ENCODE data around the gene CSNK1G2. TPM values are rescaled to one million over a fixed set of nuclear protein-coding genes. Genes with fewer than 3 reads are reported as not detected.

CSNK1G2 gene
- total RNA-seq, 2 experiments from 2014 or later, result 122 to 127 TPM

- H3K4me1 ChIP-seq (ENCODE audit: insufficient read depth, low read length), result peaks cover 36% of the 10 kb centered on the region
- Mint-ChIP-seq H3K9me3 (no peaks in the 10 kb centered on the region), H3K4me1 (ENCODE audit: low read depth) (peaks cover 8% of the 10 kb centered on the region), H3K27me3 (no peaks in the 10 kb centered on the region), H3K4me3 (no peak overlapping the region), H3K27ac (no peak overlapping the region), H3K36me3 (ENCODE audit: low read depth) (no peaks in the 10 kb centered on the region)
- intact Hi-C loops (cut with DNase I, micrococcal nuclease), result no loop called here
- no peaks in the 10 kb centered on the region for H3K9me3 ChIP-seq (ENCODE audit: control insufficient read depth in 1 of 2, insufficient read depth in 1 of 2, low read length in 2 of 2)
- H3K4me3 ChIP-seq (ENCODE audit: low read length), result no peak overlapping the region
- TF ChIP-seq CTCF (IDR thresholded peaks at IDR 0.05), result no peak
- peaks cover 22% of the 10 kb centered on the region for H3K36me3 ChIP-seq (ENCODE audit: insufficient read depth, low read length)
- no peak overlapping the region for H3K27ac ChIP-seq (ENCODE audit: low read depth in 1 of 2, low read length in 2 of 2)
- ChIA-PET POLR2A (interaction anchor here (0.5 to 0.8 kb wide), 2 partner anchors 17 to 77 kb away, joined by 3 to 4 read pairs; no protein-coding TSS in a partner anchor), CTCF (interaction anchor here (1.3 kb wide), 1 partner anchor 10 kb away, joined by 5 read pairs; no protein-coding TSS in a partner anchor)
- no peaks in the 10 kb centered on the region for H3K27me3 ChIP-seq (ENCODE audit: control insufficient read depth in 1 of 2, insufficient read depth in 2 of 2, low read length in 2 of 2)
- ATAC-seq (ENCODE audit: poor library complexity), result no peak
- no peak for DNase-seq
Observed at GRCh38 chr19:1922803-1923202, 18.2 kb upstream of the CSNK1G2 start.

GRCh38 chr19:1923319-1923718, 17.7 kb upstream of the CSNK1G2 start:
- no peaks in the 10 kb centered on the region for H3K27me3 Mint-ChIP-seq
- POLR2A ChIA-PET, result interaction anchor here (0.8 kb wide), 1 partner anchor 18 kb away, joined by 3 read pairs; no protein-coding TSS in a partner anchor
- H3K9me3 Mint-ChIP-seq, result no peaks in the 10 kb centered on the region
- Histone ChIP-seq H3K27me3 (ENCODE audit: control insufficient read depth in 1 of 2, insufficient read depth in 2 of 2, low read length in 2 of 2) (no peaks in the 10 kb centered on the region), H3K27ac (ENCODE audit: low read depth in 1 of 2, low read length in 2 of 2) (no peak overlapping the region), H3K4me3 (ENCODE audit: low read length) (no peak overlapping the region), H3K9me3 (ENCODE audit: control insufficient read depth in 1 of 2, insufficient read depth in 1 of 2, low read length in 2 of 2) (no peaks in the 10 kb centered on the region), H3K36me3 (ENCODE audit: insufficient read depth, low read length) (peaks cover 17% of the 10 kb centered on the region), H3K4me1 (ENCODE audit: insufficient read depth, low read length) (peaks cover 42% of the 10 kb centered on the region)
- H3K27ac Mint-ChIP-seq, result no peak overlapping the region
- peaks cover 12% of the 10 kb centered on the region for H3K4me1 Mint-ChIP-seq (ENCODE audit: low read depth)
- CTCF ChIA-PET, result interaction anchor here (1.3 kb wide), 1 partner anchor 9 kb away, joined by 5 read pairs; no protein-coding TSS in a partner anchor
- no peak for TF ChIP-seq CTCF (IDR thresholded peaks at IDR 0.05)
- ATAC-seq (ENCODE audit: poor library complexity) (peak; percentile 78), DNase-seq (peak in 7 of 14 experiments; percentile 31 to 67 (median 42))
- intact Hi-C loops (cut with DNase I, micrococcal nuclease), result no loop called here
- H3K36me3 Mint-ChIP-seq (ENCODE audit: low read depth), result no peaks in the 10 kb centered on the region
- no peak overlapping the region for H3K4me3 Mint-ChIP-seq

GRCh38 chr19:1924320-1924961, 16.5 kb upstream of the CSNK1G2 start:
- no peak overlapping the region for H3K27ac ChIP-seq (ENCODE audit: low read depth in 1 of 2, low read length in 2 of 2)
- no peak for ATAC-seq (ENCODE audit: poor library complexity)
- no peak overlapping the region for H3K27ac Mint-ChIP-seq
- no peaks in the 10 kb centered on the region for H3K9me3 ChIP-seq (ENCODE audit: control insufficient read depth in 1 of 2, insufficient read depth in 1 of 2, low read length in 2 of 2)
- H3K4me3 ChIP-seq (ENCODE audit: low read length), result no peak overlapping the region
- no peaks in the 10 kb centered on the region for H3K27me3 ChIP-seq (ENCODE audit: control insufficient read depth in 1 of 2, insufficient read depth in 2 of 2, low read length in 2 of 2)
- DNase-seq, result no peak
- H3K4me1 Mint-ChIP-seq (ENCODE audit: low read depth), result peaks cover 18% of the 10 kb centered on the region
- POLR2A ChIA-PET, result no interaction called here
- H3K9me3 Mint-ChIP-seq, result no peaks in the 10 kb centered on the region
- peaks cover 17% of the 10 kb centered on the region for H3K36me3 ChIP-seq (ENCODE audit: insufficient read depth, low read length)
- no peaks in the 10 kb centered on the region for H3K27me3 Mint-ChIP-seq
- no peak for TF ChIP-seq CTCF (IDR thresholded peaks at IDR 0.05)
- H3K36me3 Mint-ChIP-seq (ENCODE audit: low read depth), result no peaks in the 10 kb centered on the region
- no peak overlapping the region for H3K4me3 Mint-ChIP-seq
- H3K4me1 ChIP-seq (ENCODE audit: insufficient read depth, low read length), result peaks cover 51% of the 10 kb centered on the region
- CTCF ChIA-PET, result no interaction called here
- intact Hi-C loops (cut with DNase I, micrococcal nuclease), result no loop called here

Measured in CD4-positive, alpha-beta T cell (primary cell).